Measurements from ENCODE around the gene LRFN5.
"Not testable (repeated sequence)": the region's sequence is repeated elsewhere in the genome, so short reads cannot be mapped to it uniquely, and the experiment has no call there.

GRCh38 chr14:41911155-41911554, 304.5 kb downstream of the LRFN5 start:
- TF ChIP-seq GATAD2B (conservative IDR thresholded peaks at IDR 0.05; ENCODE audit: low read depth); CHD4 (IDR thresholded peaks at IDR 0.05); CTCF (IDR thresholded peaks at IDR 0.05 in 2 of 3, conservative IDR thresholded peaks at IDR 0.05 in 1 of 3; ENCODE audit: control insufficient read depth in 2 of 3, extremely low read depth in 1 of 3, insufficient read depth in 1 of 3, low read depth in 3 of 3, low read length in 3 of 3); POLR2AphosphoS2 (IDR thresholded peaks at IDR 0.05; ENCODE audit: low read depth, low read length); FOS (IDR thresholded peaks at IDR 0.05; ENCODE audit: borderline replicate concordance, extremely low read depth, insufficient read length): not testable (repeated sequence)

Data from GM12878 (cell line).